Measurements from ENCODE around the gene GPR35. TPM values are rescaled to one million over a fixed set of nuclear protein-coding genes. Genes with fewer than 3 reads are reported as not detected.

GPR35 gene
- total and polyA plus RNA-seq, 7 experiments from 2014 or later, result 0.20 to 19.0 (median 8.4) TPM

DNA sequence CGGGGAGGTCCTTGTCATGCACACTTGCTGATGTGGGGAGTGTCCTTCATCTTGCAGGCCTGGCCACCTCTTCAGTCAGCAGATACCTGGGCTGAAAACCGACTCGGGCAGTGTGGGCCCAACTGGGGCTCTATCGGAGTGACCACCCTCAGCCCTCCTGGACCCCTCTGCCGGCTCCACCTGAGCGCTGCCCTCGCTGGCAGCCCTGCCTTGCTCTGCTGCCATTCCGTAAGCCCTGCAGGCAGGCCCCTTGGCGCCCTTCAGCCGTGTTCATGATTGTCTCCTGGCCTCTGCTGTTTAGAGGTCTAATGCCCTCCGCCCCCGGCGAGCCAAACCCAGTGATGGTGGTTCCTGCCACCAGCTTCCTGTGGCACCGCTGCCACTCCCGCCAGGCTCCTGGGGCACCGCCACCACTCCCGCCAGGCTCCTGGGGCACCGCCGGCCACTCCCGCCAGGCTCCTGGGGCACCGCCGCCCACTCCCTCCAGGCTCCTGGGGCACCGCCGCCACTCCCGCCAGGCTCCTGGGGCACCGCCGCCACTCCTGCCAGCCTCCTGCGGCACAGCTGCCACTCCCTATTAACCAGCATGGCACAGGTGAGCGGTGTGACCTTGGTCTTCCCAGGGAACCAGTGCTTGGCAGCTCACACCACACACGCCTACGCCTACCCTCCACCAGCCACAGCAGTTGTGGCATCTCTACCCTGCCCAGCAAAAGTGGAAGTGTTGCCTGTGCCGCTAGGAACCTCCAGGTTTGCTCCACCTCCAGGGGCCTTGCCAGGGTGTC, 22.8 kb upstream of the GPR35 start:
- Histone ChIP-seq H3K4me3 (ENCODE audit: low read length) (no peak overlapping the region), H3K27me3 (ENCODE audit: control insufficient read depth in 2 of 2, insufficient read depth in 2 of 2, low read length in 2 of 2) (no peaks in the 10 kb centered on the region), H3K9me3 (ENCODE audit: control insufficient read depth in 2 of 3, low read length in 3 of 3) (no peaks in the 10 kb centered on the region), H3K36me3 (ENCODE audit: control insufficient read depth in 2 of 3, insufficient read depth in 3 of 3, low read length in 3 of 3) (peaks cover 0 to 47% (median 0%) of the 10 kb centered on the region in 3 experiments), H3K27ac (ENCODE audit: low read depth, low read length) (no peak overlapping the region), H3K4me1 (ENCODE audit: control insufficient read depth in 2 of 2, insufficient read depth in 2 of 2, low read length in 2 of 2) (no peaks in the 10 kb centered on the region)
- H3K9me3 Mint-ChIP-seq, result no peaks in the 10 kb centered on the region
- ChIA-PET CTCF (no interaction called here), POLR2A (no interaction called here)
- H3K27ac Mint-ChIP-seq, result peak overlapping the region in 2 of 9 donors; percentile 28 to 62
- H3K4me3 Mint-ChIP-seq, result no peak overlapping the region
- intact Hi-C loops (cut with micrococcal nuclease), result no loop called here
- no peaks in the 10 kb centered on the region for H3K27me3 Mint-ChIP-seq
- peaks cover 0 to 7% (median 0%) of the 10 kb centered on the region in 7 donors for H3K4me1 Mint-ChIP-seq
- ATAC-seq (no peak), DNase-seq (peak in 1 of 9 donors; percentile 5)
- peaks cover 0 to 7% (median 0%) of the 10 kb centered on the region in 5 donors for H3K36me3 Mint-ChIP-seq

GRCh38 chr2:240603081-240603835, 22.0 kb upstream of the GPR35 start:
- H3K4me1 Mint-ChIP-seq, result peaks cover 0 to 10% (median 0%) of the 10 kb centered on the region in 7 donors
- Histone ChIP-seq H3K27me3 (ENCODE audit: control insufficient read depth in 2 of 2, insufficient read depth in 2 of 2, low read length in 2 of 2) (no peaks in the 10 kb centered on the region), H3K4me3 (ENCODE audit: low read length) (no peak overlapping the region), H3K36me3 (ENCODE audit: control insufficient read depth in 2 of 3, insufficient read depth in 3 of 3, low read length in 3 of 3) (peaks cover 0 to 39% (median 0%) of the 10 kb centered on the region in 3 experiments), H3K4me1 (ENCODE audit: control insufficient read depth in 2 of 2, insufficient read depth in 2 of 2, low read length in 2 of 2) (no peaks in the 10 kb centered on the region), H3K9me3 (ENCODE audit: control insufficient read depth in 2 of 3, low read length in 3 of 3) (no peaks in the 10 kb centered on the region), H3K27ac (ENCODE audit: low read depth, low read length) (no peak overlapping the region)
- H3K4me3 Mint-ChIP-seq, result no peak overlapping the region
- no peaks in the 10 kb centered on the region for H3K27me3 Mint-ChIP-seq
- no peaks in the 10 kb centered on the region for H3K9me3 Mint-ChIP-seq
- ChIA-PET POLR2A (no interaction called here), CTCF (no interaction called here)
- H3K27ac Mint-ChIP-seq, result no peak overlapping the region
- peak in 1 of 9 donors; percentile 3 for DNase-seq
- intact Hi-C loops (cut with micrococcal nuclease), result no loop called here
- peaks cover 0 to 8% (median 0%) of the 10 kb centered on the region in 5 donors for H3K36me3 Mint-ChIP-seq
- ATAC-seq, result no peak

DNA sequence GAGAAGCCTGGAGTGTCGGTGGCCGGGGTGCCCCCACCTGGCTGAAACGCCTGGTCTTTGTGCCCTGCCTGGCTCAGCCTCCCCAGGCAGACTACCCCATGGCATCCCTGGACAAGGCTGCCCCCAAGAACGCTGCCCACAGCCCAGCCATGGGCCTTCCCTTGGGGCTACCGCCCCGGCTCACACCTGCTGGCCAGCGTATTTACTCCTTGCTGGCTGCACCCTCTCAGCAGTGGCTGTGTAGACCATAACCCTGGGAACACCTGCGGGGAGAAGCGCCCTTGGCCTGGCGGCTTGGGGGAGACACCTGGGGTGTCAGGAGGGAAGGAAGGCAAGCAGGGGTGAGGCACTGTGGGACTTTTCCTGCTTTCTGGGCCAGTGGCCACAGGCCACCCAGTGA, 21.4 kb upstream of the GPR35 start:
- POLR2A ChIA-PET, result no interaction called here
- peak in 1 of 9 donors; percentile 7 for DNase-seq

GRCh38 chr2:240604291-240604938, 20.9 kb upstream of the GPR35 start:
- Mint-ChIP-seq H3K27me3 (no peaks in the 10 kb centered on the region), H3K27ac (no peak overlapping the region), H3K36me3 (peaks cover 0 to 8% (median 4%) of the 10 kb centered on the region in 5 donors), H3K9me3 (no peaks in the 10 kb centered on the region), H3K4me3 (no peak overlapping the region), H3K4me1 (peaks cover 0 to 13% (median 0%) of the 10 kb centered on the region in 7 donors)
- ChIA-PET CTCF (no interaction called here), POLR2A (no interaction called here)
- Histone ChIP-seq H3K4me1 (ENCODE audit: control insufficient read depth in 2 of 2, insufficient read depth in 2 of 2, low read length in 2 of 2) (no peaks in the 10 kb centered on the region), H3K27me3 (ENCODE audit: control insufficient read depth in 2 of 2, insufficient read depth in 2 of 2, low read length in 2 of 2) (no peaks in the 10 kb centered on the region), H3K9me3 (ENCODE audit: control insufficient read depth in 2 of 3, low read length in 3 of 3) (no peaks in the 10 kb centered on the region), H3K27ac (ENCODE audit: low read depth, low read length) (no peak overlapping the region), H3K36me3 (ENCODE audit: control insufficient read depth in 2 of 3, insufficient read depth in 3 of 3, low read length in 3 of 3) (peaks cover 0 to 27% (median 0%) of the 10 kb centered on the region in 3 experiments), H3K4me3 (ENCODE audit: low read length) (no peak overlapping the region)
- intact Hi-C loops (cut with micrococcal nuclease), result no loop called here
- DNase-seq, result peak in 1 of 9 donors; percentile 6
- ATAC-seq, result peak; percentile 55

More for the DNA sequence above, 21.4 kb upstream of the GPR35 start:
- Mint-ChIP-seq H3K27ac (no peak overlapping the region), H3K4me1 (peaks cover 0 to 10% (median 0%) of the 10 kb centered on the region in 7 donors), H3K36me3 (peaks cover 0 to 8% (median under 1%) of the 10 kb centered on the region in 5 donors), H3K9me3 (no peaks in the 10 kb centered on the region), H3K4me3 (no peak overlapping the region), H3K27me3 (no peaks in the 10 kb centered on the region)
- intact Hi-C loops (cut with micrococcal nuclease), result no loop called here
- H3K9me3 ChIP-seq (ENCODE audit: control insufficient read depth in 2 of 3, low read length in 3 of 3), result no peaks in the 10 kb centered on the region
- no peak overlapping the region for H3K4me3 ChIP-seq (ENCODE audit: low read length)
- ATAC-seq, result no peak
- no peaks in the 10 kb centered on the region for H3K27me3 ChIP-seq (ENCODE audit: control insufficient read depth in 2 of 2, insufficient read depth in 2 of 2, low read length in 2 of 2)
- CTCF ChIA-PET, result no interaction called here
- no peak overlapping the region for H3K27ac ChIP-seq (ENCODE audit: low read depth, low read length)
- H3K36me3 ChIP-seq (ENCODE audit: control insufficient read depth in 2 of 3, insufficient read depth in 3 of 3, low read length in 3 of 3), result peaks cover 0 to 33% (median 0%) of the 10 kb centered on the region in 3 experiments
- H3K4me1 ChIP-seq (ENCODE audit: control insufficient read depth in 2 of 2, insufficient read depth in 2 of 2, low read length in 2 of 2), result no peaks in the 10 kb centered on the region

DNA sequence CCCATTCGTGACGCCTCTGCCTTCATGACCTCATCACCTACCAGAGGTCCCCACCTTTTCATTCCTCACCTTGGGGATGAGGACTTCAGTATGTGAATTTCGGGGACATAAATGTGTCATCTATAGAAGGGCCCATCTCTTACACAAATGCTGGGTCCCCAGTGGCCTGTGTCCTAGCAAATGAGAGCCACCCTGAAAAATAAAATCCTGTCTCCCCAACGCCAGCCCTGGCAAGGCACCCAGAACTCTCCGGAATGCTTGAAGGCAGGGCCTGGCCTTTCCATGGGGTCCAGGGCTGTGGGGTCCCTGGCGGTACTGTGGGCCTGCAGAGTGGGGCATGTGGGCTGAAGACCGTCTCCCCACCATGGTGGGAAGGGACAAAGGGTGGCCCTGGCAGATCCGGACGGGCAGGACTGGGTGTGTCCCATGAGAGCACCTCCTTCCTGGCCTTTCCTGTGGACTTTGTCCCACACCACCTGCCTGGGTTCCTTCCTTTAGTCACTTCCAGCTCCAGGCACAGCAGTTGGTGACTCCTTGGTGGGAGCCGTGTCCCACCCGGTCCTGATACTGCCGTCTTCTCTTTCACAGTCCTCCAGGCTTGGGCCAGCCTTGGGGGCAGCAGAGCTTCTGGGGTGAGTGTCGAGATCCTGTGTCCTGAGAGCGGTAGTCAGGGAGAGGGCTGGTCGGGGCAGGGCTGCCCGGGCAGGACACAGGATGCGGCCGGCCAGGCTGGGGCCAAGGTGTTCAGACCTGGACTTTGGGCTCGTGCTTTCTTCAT, 20.2 kb upstream of the GPR35 start:
- H3K4me1 Mint-ChIP-seq, result peaks cover 0 to 13% (median 0%) of the 10 kb centered on the region in 7 donors
- ChIA-PET POLR2A (no interaction called here), CTCF (no interaction called here)
- DNase-seq (peak in 1 of 9 donors; percentile 1), ATAC-seq (no peak)
- no peaks in the 10 kb centered on the region for H3K27me3 Mint-ChIP-seq
- H3K27ac Mint-ChIP-seq, result no peak overlapping the region
- Histone ChIP-seq H3K4me3 (ENCODE audit: low read length) (no peak overlapping the region), H3K36me3 (ENCODE audit: control insufficient read depth in 2 of 3, insufficient read depth in 3 of 3, low read length in 3 of 3) (peaks cover 0 to 20% (median 0%) of the 10 kb centered on the region in 3 experiments), H3K27ac (ENCODE audit: low read depth, low read length) (no peak overlapping the region), H3K9me3 (ENCODE audit: control insufficient read depth in 2 of 3, low read length in 3 of 3) (no peaks in the 10 kb centered on the region), H3K27me3 (ENCODE audit: control insufficient read depth in 2 of 2, insufficient read depth in 2 of 2, low read length in 2 of 2) (no peaks in the 10 kb centered on the region), H3K4me1 (ENCODE audit: control insufficient read depth in 2 of 2, insufficient read depth in 2 of 2, low read length in 2 of 2) (no peaks in the 10 kb centered on the region)
- H3K9me3 Mint-ChIP-seq, result no peaks in the 10 kb centered on the region
- H3K4me3 Mint-ChIP-seq, result no peak overlapping the region
- intact Hi-C loops (cut with micrococcal nuclease), result no loop called here
- H3K36me3 Mint-ChIP-seq, result peaks cover 0 to 7% (median 6%) of the 10 kb centered on the region in 5 donors

All from naive thymus-derived CD4-positive, alpha-beta T cell (primary cell).